Tibial nerve (tissue), 4 donors: ENCODE results near the gene PRPF40B. TPM values are rescaled to one million over a fixed set of nuclear protein-coding genes. Genes with fewer than 3 reads are reported as not detected.
A peak's percentile ranks its signal among the peaks of the same experiment; 100 is the strongest.

Experiments
- DNase-seq, 2 donors: peaks; one replicate each; pipeline ENCODE4 v3.0.0-alpha.2; 2019; ENCODE audit warnings: low spot score in 2 of 2
- H3K27ac ChIP-seq, 4 donors: fragments of 200-600 bp; sonication (generic) in 3 of 4; one replicate each; pipeline ENCODE4 v1.5.1; 2017 to 2019; ENCODE audit warnings: mild to moderate bottlenecking in 1 of 4
- H3K27me3 ChIP-seq, 2 donors: fragments of 200-600 bp; sonication (generic) in 1 of 2; one replicate each; pipeline versions ENCODE4 v1.5.1 to v1.6.0; 2017 to 2019
- H3K36me3 ChIP-seq, 3 donors: fragments of 200-600 bp; sonication (generic); one replicate each; pipeline ENCODE4 v1.5.1; 2018 to 2019
- H3K4me1 ChIP-seq, 4 donors: fragments of 200-600 bp; sonication (generic) in 3 of 4; one replicate each; pipeline ENCODE4 v1.5.1; 2017 to 2019
- H3K4me3 ChIP-seq, 4 donors: fragments of 200-600 bp; sonication (generic) in 3 of 4; one replicate each; pipeline ENCODE4 v1.5.1; 2017 to 2019; ENCODE audit warnings: mild to moderate bottlenecking in 1 of 4, moderate library complexity in 1 of 4
- H3K9me3 ChIP-seq, 4 donors: fragments of 200-600 bp; sonication (generic) in 3 of 4; one replicate each; pipeline ENCODE4 v1.5.1; 2017 to 2019
- EP300 ChIP-seq, 2 donors: sonication (generic); formaldehyde crosslinking; IDR thresholded peaks; one replicate each; pipeline ENCODE4 v1.6.1; 2017; ENCODE audit warnings: antibody characterized with exemption in 2 of 2, mild to moderate bottlenecking in 1 of 2
- POLR2A ChIP-seq, 2 donors: fragments of 450-650 bp; IDR thresholded peaks; one replicate each; pipeline ENCODE4 v1.6.1; 2017; ENCODE audit warnings: antibody characterized with exemption in 2 of 2, mild to moderate bottlenecking in 2 of 2, moderate library complexity in 2 of 2
- WGBS, 2 donors: methylation state at CpG; one replicate each; pipeline ENCODE4 v1.1.5; 2018; 5-methylcytosine and 5-hydroxymethylcytosine counted together
- total RNA-seq, 4 donors: library from RNA; depleted of rRNA; stranded (reverse); fragments of >200 nt; gene quantifications; one replicate each; pipeline ENCODE4 v1.1.0, GENCODE V29; 2016
- TF ChIP-seq, protein P1 (sequence below), 5 experiments: fragments of 200-600 bp in 3 of 5; fragments of 450-650 bp in 2 of 5; sonication (generic) in 3 of 5; IDR thresholded peaks; one replicate each; pipeline ENCODE4 v1.5.1; 2016 to 2019; ENCODE audit warnings: antibody characterized with exemption in 5 of 5, mild to moderate bottlenecking in 3 of 5, moderate library complexity in 2 of 5

PRPF40B gene
- total RNA-seq, 4 donors from 2014 or later: 18.1 to 36.0 (median 21.4) TPM

- no peaks in the 10 kb centered on the region for H3K9me3 ChIP-seq
- 88 to 94% methylated on average over 4 of the region's 4 CpGs for WGBS, 2 donors
- peak overlapping the region; percentile 19 to 98 (median 92) for H3K27ac ChIP-seq
- DNase-seq: no peak
- H3K27me3 ChIP-seq: no peaks in the 10 kb centered on the region
- H3K4me3 ChIP-seq: no peak overlapping the region
- peaks cover 3 to 88% (median 73%) of the 10 kb centered on the region in 4 donors for H3K4me1 ChIP-seq
- H3K36me3 ChIP-seq: no peaks in the 10 kb centered on the region
- no peak for TF ChIP-seq POLR2A (IDR thresholded peaks at IDR 0.05)
- TF ChIP-seq, protein P1, sequence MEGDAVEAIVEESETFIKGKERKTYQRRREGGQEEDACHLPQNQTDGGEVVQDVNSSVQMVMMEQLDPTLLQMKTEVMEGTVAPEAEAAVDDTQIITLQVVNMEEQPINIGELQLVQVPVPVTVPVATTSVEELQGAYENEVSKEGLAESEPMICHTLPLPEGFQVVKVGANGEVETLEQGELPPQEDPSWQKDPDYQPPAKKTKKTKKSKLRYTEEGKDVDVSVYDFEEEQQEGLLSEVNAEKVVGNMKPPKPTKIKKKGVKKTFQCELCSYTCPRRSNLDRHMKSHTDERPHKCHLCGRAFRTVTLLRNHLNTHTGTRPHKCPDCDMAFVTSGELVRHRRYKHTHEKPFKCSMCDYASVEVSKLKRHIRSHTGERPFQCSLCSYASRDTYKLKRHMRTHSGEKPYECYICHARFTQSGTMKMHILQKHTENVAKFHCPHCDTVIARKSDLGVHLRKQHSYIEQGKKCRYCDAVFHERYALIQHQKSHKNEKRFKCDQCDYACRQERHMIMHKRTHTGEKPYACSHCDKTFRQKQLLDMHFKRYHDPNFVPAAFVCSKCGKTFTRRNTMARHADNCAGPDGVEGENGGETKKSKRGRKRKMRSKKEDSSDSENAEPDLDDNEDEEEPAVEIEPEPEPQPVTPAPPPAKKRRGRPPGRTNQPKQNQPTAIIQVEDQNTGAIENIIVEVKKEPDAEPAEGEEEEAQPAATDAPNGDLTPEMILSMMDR (IDR thresholded peaks at IDR 0.05): no peak
These were observed 46.4 kb downstream of the PRPF40B start for GRCh38 chr12:49669796-49670195.

GRCh38 chr12:49671031-49671765 is 47.8 kb downstream of the PRPF40B start:
- peak overlapping the region; percentile 89 to 98 (median 97) for H3K27ac ChIP-seq
- no peaks in the 10 kb centered on the region for H3K27me3 ChIP-seq
- H3K36me3 ChIP-seq: no peaks in the 10 kb centered on the region
- H3K9me3 ChIP-seq: no peaks in the 10 kb centered on the region
- peaks cover 3 to 88% (median 72%) of the 10 kb centered on the region in 4 donors for H3K4me1 ChIP-seq
- no peak overlapping the region for H3K4me3 ChIP-seq
- TF ChIP-seq, protein P1 (IDR thresholded peaks at IDR 0.05): no peak
- TF ChIP-seq POLR2A (IDR thresholded peaks at IDR 0.05) (no peak), EP300 (IDR thresholded peaks at IDR 0.05) (no peak)
- 52 to 57% methylated on average over 5 of the region's 5 CpGs for WGBS, 2 donors
- DNase-seq: peak in 1 of 2 donors; percentile 26

DNA sequence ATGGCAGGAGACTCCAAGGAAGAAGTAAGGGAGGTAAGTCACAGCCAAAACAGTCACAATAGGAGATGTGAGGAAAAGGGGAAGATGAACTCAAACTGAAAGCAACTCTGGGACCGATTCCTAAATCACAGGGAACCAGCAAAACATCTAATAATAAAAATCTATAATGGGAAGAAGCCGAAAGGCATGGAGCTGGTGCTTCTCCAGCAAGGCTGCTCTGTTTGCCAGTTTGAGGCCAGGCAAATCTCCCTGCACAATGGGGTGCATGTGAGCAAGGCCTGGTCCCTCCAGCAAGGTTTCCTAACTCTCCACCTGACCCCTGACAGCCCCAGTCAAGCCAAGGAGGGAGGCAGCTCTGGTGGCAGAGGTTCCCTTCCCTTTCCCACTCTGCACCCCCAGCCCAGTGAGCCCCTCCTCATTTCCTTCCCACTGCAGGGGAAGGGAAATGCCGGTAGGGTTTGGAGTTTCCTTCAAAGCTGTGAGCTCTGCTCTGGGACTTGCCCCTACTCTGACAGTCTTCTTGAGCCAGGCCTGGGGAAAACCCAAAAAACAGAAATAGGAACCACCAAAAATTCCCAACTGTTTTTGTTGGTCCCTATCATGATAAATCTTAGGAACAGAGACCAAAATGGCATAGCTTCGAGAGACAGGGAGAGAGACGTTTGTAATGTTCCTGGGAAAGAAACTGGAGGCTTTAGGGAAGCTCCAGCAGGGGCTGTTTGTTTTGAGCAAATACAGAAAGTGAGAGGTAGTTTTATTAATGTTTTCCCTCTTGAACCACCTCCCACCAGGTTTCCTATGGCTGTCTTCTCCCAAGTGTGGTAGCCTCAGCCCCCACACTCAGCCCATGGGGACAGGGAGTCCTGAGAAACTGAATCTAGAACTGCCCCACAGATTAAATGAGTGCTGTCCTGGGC is 49.2 kb downstream of the PRPF40B start:
- WGBS, 2 donors: 25 to 29% methylated on average over 5 of the region's 5 CpGs
- Histone ChIP-seq H3K27me3 (no peaks in the 10 kb centered on the region), H3K9me3 (no peaks in the 10 kb centered on the region), H3K4me1 (peaks cover 3 to 78% (median 69%) of the 10 kb centered on the region in 4 donors), H3K4me3 (no peak overlapping the region), H3K36me3 (no peaks in the 10 kb centered on the region), H3K27ac (peak overlapping the region; percentile 89 to 98 (median 97))
- TF ChIP-seq POLR2A (IDR thresholded peaks at IDR 0.05): no peak
- no peak for TF ChIP-seq EP300 (IDR thresholded peaks at IDR 0.05)
- TF ChIP-seq, protein P1 (IDR thresholded peaks at IDR 0.05): no peak
- DNase-seq: no peak

GRCh38 chr12:49673446-49674317 is 50.3 kb downstream of the PRPF40B start:
- no peaks in the 10 kb centered on the region for H3K27me3 ChIP-seq
- peak overlapping the region; percentile 89 to 98 (median 97) for H3K27ac ChIP-seq
- peaks cover 3 to 72% (median 69%) of the 10 kb centered on the region in 4 donors for H3K4me1 ChIP-seq
- 2 to 4% methylated on average over 13 of the region's 13 CpGs for WGBS, 2 donors
- no peaks in the 10 kb centered on the region for H3K36me3 ChIP-seq
- H3K9me3 ChIP-seq: no peaks in the 10 kb centered on the region
- peak; percentile 85 to 88 for DNase-seq
- peak; percentile 44 to 84 for TF ChIP-seq POLR2A (IDR thresholded peaks at IDR 0.05)
- peak in 1 of 2 donors; percentile 98 for TF ChIP-seq EP300 (IDR thresholded peaks at IDR 0.05)
- TF ChIP-seq, protein P1 (IDR thresholded peaks at IDR 0.05): peak in 4 of 5 experiments; percentile 50 to 92 (median 72)
- no peak overlapping the region for H3K4me3 ChIP-seq
